Fibroblast of lung (primary cell): ENCODE results near the gene RRP36.

ENCODE experiments used
- EZH2 ChIP-seq: IDR thresholded peaks from 2 replicates; pipeline ENCODE4 v1.5.1; 2012; ENCODE audit warnings: low read length, control low read depth, mild to moderate bottlenecking; ENCODE audit errors: missing control alignments
- TF ChIP-seq, protein P1 (sequence below), 2 donors: IDR thresholded peaks in 1 of 2; conservative IDR thresholded peaks in 1 of 2; 1 replicate in 1 of 2; 2 replicates in 1 of 2; pipeline ENCODE4 v1.5.1; 2011 to 2012; ENCODE audit warnings: low read length in 2 of 2, control low read depth in 1 of 2, inconsistent platforms in 1 of 2, low read depth in 1 of 2, mild to moderate bottlenecking in 1 of 2

DNA sequence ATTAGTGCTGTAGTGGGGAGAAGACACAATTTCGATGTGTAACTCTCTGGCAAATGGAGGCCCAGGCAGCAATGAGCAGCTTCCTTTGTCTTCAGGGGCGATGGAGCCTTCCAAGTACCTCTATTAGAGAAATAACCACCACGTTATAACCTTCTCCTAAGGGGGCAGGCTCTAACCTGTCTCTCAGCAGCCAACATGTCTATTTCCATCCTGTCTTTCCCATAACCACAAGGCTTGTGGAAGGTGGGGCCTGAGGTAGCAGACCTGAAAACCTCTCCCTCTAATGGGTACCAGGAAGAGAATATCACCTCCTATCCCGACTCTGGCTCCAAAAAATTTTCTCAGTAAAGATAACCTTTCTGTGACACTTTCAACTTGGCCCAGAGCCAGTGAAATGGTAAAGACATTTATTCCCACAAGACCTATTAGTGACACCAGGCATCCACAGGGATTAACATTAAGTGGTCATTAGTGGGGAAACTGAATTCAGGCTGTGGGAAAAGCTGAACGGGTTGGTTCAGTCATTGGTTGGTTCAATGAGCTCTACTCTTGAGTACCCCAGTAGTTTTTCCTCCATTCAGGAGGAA is 46.4 kb upstream of the RRP36 start:
- TF ChIP-seq, protein P1, sequence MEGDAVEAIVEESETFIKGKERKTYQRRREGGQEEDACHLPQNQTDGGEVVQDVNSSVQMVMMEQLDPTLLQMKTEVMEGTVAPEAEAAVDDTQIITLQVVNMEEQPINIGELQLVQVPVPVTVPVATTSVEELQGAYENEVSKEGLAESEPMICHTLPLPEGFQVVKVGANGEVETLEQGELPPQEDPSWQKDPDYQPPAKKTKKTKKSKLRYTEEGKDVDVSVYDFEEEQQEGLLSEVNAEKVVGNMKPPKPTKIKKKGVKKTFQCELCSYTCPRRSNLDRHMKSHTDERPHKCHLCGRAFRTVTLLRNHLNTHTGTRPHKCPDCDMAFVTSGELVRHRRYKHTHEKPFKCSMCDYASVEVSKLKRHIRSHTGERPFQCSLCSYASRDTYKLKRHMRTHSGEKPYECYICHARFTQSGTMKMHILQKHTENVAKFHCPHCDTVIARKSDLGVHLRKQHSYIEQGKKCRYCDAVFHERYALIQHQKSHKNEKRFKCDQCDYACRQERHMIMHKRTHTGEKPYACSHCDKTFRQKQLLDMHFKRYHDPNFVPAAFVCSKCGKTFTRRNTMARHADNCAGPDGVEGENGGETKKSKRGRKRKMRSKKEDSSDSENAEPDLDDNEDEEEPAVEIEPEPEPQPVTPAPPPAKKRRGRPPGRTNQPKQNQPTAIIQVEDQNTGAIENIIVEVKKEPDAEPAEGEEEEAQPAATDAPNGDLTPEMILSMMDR (conservative IDR thresholded peaks at IDR 0.05 in 1 of 2, IDR thresholded peaks at IDR 0.05 in 1 of 2; ENCODE audit: low read depth in 1 of 2, low read length in 2 of 2), result no peak
- TF ChIP-seq EZH2, result no peak
